ENCODE measurements around the gene H2BW2. TPM values are rescaled to one million over a fixed set of nuclear protein-coding genes. Genes with fewer than 3 reads are reported as not detected.

H2BW2 gene
- total and polyA plus RNA-seq, 4 experiments from 2014 or later = not detected

- H3K4me1 Mint-ChIP-seq = no peaks in the 10 kb centered on the region
- H3K9me3 Mint-ChIP-seq = peaks cover 0 to 1% (median 0%) of the 10 kb centered on the region in 8 donors
- Histone ChIP-seq H3K4me3 (ENCODE audit: low read length in 2 of 2) (no peak overlapping the region), H3K36me3 (ENCODE audit: insufficient read depth, low read length) (no peaks in the 10 kb centered on the region), H3K4me1 (ENCODE audit: insufficient read depth, low read length) (no peaks in the 10 kb centered on the region), H3K27ac (ENCODE audit: low read depth, low read length) (no peak overlapping the region), H3K9me3 (ENCODE audit: control insufficient read depth in 1 of 2, low read length in 2 of 2) (no peaks in the 10 kb centered on the region), H3K27me3 (ENCODE audit: insufficient read depth, low read length) (no peaks in the 10 kb centered on the region)
- ChIA-PET POLR2A (ENCODE audit: partially characterized antibody) (no interaction called here), CTCF (ENCODE audit: partially characterized antibody) (no interaction called here)
- peaks cover 3% of the 10 kb centered on the region in 2 donors for H3K27me3 Mint-ChIP-seq
- H3K27ac Mint-ChIP-seq = no peak overlapping the region
- H3K4me3 Mint-ChIP-seq = no peak overlapping the region
- H3K36me3 Mint-ChIP-seq = no peaks in the 10 kb centered on the region
- DNase-seq = no peak
- intact Hi-C loops (cut with micrococcal nuclease) = no loop called here
These were observed 45.0 kb downstream of the H2BW2 start for GRCh38 chrX:104084534-104085277.

- H3K36me3 Mint-ChIP-seq = no peaks in the 10 kb centered on the region
- H3K27ac Mint-ChIP-seq = no peak overlapping the region
- Histone ChIP-seq H3K27ac (ENCODE audit: low read depth, low read length) (no peak overlapping the region), H3K36me3 (ENCODE audit: insufficient read depth, low read length) (no peaks in the 10 kb centered on the region), H3K4me1 (ENCODE audit: insufficient read depth, low read length) (no peaks in the 10 kb centered on the region), H3K27me3 (ENCODE audit: insufficient read depth, low read length) (no peaks in the 10 kb centered on the region), H3K9me3 (ENCODE audit: control insufficient read depth in 1 of 2, low read length in 2 of 2) (no peaks in the 10 kb centered on the region), H3K4me3 (ENCODE audit: low read length in 2 of 2) (no peak overlapping the region)
- ChIA-PET CTCF (ENCODE audit: partially characterized antibody) (no interaction called here), POLR2A (ENCODE audit: partially characterized antibody) (no interaction called here)
- DNase-seq = no peak
- no peaks in the 10 kb centered on the region for H3K4me1 Mint-ChIP-seq
- peaks cover 0 to 1% (median 0%) of the 10 kb centered on the region in 8 donors for H3K9me3 Mint-ChIP-seq
- intact Hi-C loops (cut with micrococcal nuclease) = no loop called here
- H3K4me3 Mint-ChIP-seq = no peak overlapping the region
- H3K27me3 Mint-ChIP-seq = peaks cover 3% of the 10 kb centered on the region in 2 donors
These were observed 45.7 kb downstream of the H2BW2 start for GRCh38 chrX:104085477-104085876.

- H3K27ac Mint-ChIP-seq = no peak overlapping the region
- H3K4me1 Mint-ChIP-seq = no peaks in the 10 kb centered on the region
- Histone ChIP-seq H3K27me3 (ENCODE audit: insufficient read depth, low read length) (no peaks in the 10 kb centered on the region), H3K4me1 (ENCODE audit: insufficient read depth, low read length) (no peaks in the 10 kb centered on the region), H3K36me3 (ENCODE audit: insufficient read depth, low read length) (no peaks in the 10 kb centered on the region), H3K9me3 (ENCODE audit: control insufficient read depth in 1 of 2, low read length in 2 of 2) (no peaks in the 10 kb centered on the region), H3K27ac (ENCODE audit: low read depth, low read length) (no peak overlapping the region), H3K4me3 (ENCODE audit: low read length in 2 of 2) (no peak overlapping the region)
- DNase-seq = no peak
- intact Hi-C loops (cut with micrococcal nuclease) = no loop called here
- H3K4me3 Mint-ChIP-seq = no peak overlapping the region
- POLR2A ChIA-PET (ENCODE audit: partially characterized antibody) = no interaction called here
- H3K27me3 Mint-ChIP-seq = peaks cover 3 to 4% of the 10 kb centered on the region in 2 donors
- no peaks in the 10 kb centered on the region for H3K36me3 Mint-ChIP-seq
- peaks cover 0 to 1% (median 0%) of the 10 kb centered on the region in 8 donors for H3K9me3 Mint-ChIP-seq
- CTCF ChIA-PET (ENCODE audit: partially characterized antibody) = no interaction called here
These were observed 46.2 kb downstream of the H2BW2 start for GRCh38 chrX:104085919-104086318.

Other genes starting within 250 kb of the H2BW2 start
- under 1 TPM; 0.25 to 0.26 TPM for gene RAB9B, start 207.7 kb upstream of the H2BW2 start, total RNA-seq
- gene RAB9B, start 207.7 kb upstream of the H2BW2 start, polyA plus RNA-seq = under 1 TPM; 0.15 to 0.21 TPM
- 1 to 10 TPM; 6.1 to 6.5 TPM for gene TMSB15B, start 77.3 kb upstream of the H2BW2 start, total RNA-seq
- gene TMSB15B, start 77.3 kb upstream of the H2BW2 start, polyA plus RNA-seq = 1 to 10 TPM; 4.5 to 6.4 TPM
- gene H2BW1, start 26.2 kb upstream of the H2BW2 start, total RNA-seq = not detected
- gene H2BW1, start 26.2 kb upstream of the H2BW2 start, polyA plus RNA-seq = not detected
- gene TMSB15C, start 36.3 kb downstream of the H2BW2 start, total RNA-seq = 1 to 10 TPM; 2.8 to 3.6 TPM
- gene TMSB15C, start 36.3 kb downstream of the H2BW2 start, polyA plus RNA-seq = under 1 TPM; 0.41 to 0.48 TPM
- 1 to 10 TPM; 9.2 to 9.5 TPM for gene ZCCHC18, start 72.6 kb downstream of the H2BW2 start, total RNA-seq
- gene ZCCHC18, start 72.6 kb downstream of the H2BW2 start, polyA plus RNA-seq = 1 to 10 TPM; 1.3 to 2.0 TPM
- 10 to 100 TPM; 20.9 to 21.0 TPM for gene SLC25A53, start 117.1 kb downstream of the H2BW2 start, total RNA-seq
- 1 to 10 TPM; 7.1 to 9.6 TPM for gene SLC25A53, start 117.1 kb downstream of the H2BW2 start, polyA plus RNA-seq
- 10 to 100 TPM; 19.6 to 19.9 TPM for gene FAM199X, start 126.5 kb downstream of the H2BW2 start, total RNA-seq
- 10 to 100 TPM in 1 of 2 donors, 1 to 10 TPM in 1; 7.1 to 10.2 TPM for gene FAM199X, start 126.5 kb downstream of the H2BW2 start, polyA plus RNA-seq
- gene ESX1, start 215.0 kb downstream of the H2BW2 start, total RNA-seq = not detected
- not detected for gene ESX1, start 215.0 kb downstream of the H2BW2 start, polyA plus RNA-seq